NCI-H187 (cell line): ENCODE results near the gene LIPC.

ENCODE experiments used
- DNase-seq, 2 experiments: peaks; one replicate each; lab custom pipeline; 2025; lab: John Stamatoyannopoulos, UW

Gene LIPC

DNA sequence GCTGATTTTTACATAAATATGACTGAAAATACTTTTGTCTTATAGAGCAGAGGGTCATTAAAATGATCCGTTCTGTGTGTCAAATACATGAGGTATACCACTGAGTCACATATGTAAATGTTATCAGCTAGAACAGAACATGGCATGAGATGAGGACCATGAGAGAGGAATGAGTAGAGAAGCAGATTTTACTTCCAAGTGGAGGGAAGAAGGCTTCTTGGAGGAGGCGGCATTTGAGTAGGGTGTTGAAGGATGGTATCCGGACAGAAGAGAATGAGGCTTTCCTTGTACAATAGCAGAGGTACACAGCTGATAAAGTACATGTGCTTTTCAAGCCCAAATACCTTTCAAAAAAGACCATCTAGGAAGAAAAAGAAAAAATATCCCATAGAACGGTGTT, 4.8 kb downstream of the LIPC start:
- DNase-seq, result no peak

- no peak for DNase-seq
These were observed 5.8 kb downstream of the LIPC start for GRCh38 chr15:58437531-58438105.

DNA sequence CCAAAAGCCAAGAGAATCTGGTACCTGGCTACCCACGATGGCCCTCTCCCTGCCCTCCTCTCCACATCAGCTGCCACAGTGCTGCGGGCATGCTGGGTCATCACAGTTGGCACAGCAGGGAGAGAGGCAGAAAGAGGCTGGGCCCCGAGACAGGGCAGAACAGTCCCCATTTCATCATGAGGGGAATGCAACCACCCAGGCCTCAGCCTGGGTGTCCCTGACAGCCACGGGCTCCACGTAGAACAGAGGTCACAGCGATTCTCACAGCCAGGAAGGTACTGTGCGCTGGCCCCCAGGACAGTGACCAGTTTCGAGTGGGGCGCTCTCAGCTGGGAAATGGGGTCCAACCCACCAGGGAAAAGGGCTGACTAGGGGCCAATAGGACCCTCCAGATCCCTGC, 6.3 kb downstream of the LIPC start:
- no peak for DNase-seq

DNA sequence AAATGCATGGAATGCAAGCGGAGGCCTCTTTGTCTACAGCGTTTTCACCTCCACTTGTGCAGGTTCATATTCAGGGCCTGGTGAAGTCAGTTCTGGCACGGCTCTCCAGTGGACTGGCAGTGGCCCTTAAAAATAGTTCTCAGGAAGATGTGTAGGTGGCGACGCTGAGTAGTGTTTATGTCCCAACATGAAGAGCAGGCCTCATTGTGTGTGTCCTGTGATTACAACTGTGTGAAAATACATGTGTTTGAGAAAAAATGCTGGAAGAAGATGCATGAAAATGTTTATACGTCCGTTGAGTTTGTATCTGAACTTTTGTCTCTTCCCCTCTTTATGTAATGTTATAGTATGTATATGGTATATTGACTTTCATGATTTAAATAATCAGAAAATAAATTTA, 7.2 kb downstream of the LIPC start:
- no peak for DNase-seq

- DNase-seq, result no peak
These were observed 8.5 kb downstream of the LIPC start for GRCh38 chr15:58440158-58440910.

- DNase-seq, result no peak
These were observed 9.1 kb downstream of the LIPC start for GRCh38 chr15:58440922-58441321.

DNA sequence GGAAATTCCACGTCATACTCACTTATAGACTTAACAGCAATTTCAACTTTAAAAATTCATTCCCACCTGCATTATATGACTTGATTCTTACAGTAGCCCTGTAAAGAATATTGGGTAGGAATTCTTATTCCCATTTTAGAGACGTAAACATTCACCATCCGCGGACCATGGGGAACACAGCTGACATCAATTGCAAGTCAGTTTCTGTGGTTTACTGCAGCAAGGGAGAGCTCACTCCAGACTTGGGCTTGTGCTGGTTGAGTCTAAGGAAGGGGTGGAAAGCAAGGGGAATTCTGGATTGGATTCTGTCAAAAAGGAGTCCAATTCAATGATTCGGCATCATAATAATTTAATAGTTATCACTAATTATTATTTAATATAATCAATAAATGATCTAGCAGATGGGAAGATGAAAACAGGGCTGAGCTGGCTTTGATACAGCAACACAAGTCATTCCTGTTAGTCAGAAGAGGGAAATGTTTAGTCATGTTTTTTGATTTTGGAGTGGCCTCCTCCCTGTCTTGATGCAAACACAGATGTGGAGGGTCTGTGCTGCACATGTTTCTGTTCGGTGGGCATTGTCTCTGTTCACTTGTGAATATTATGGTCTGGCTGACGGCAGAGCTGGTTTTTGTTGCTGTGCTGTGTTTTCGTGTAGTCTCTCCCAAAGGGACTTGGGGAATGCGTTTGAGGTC, 9.7 kb downstream of the LIPC start:
- DNase-seq, result no peak

- no peak for DNase-seq
These were observed 10.3 kb downstream of the LIPC start for GRCh38 chr15:58442122-58442521.

DNA sequence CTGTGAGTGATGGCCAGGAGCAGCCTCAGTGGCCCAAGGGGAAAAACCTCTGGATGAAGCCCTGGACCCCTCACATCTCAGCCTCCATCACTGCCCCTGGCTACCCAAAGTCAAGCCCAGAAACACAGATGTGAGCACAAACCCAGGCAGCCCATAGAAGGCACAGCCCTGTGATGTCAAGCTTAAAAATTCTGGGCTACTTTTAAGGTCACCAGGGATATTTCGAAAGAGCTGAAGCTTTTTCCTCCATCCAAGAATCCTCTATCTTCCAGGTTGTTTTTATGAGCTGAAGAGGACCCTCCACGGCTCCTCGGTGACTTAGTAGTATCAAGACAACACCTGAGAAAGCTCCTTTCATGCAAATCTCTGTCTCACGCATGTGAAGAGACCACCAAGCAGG, 11.5 kb downstream of the LIPC start:
- DNase-seq, result no peak

GRCh38 chr15:58444056-58444455, 12.3 kb downstream of the LIPC start:
- DNase-seq, result no peak

DNA sequence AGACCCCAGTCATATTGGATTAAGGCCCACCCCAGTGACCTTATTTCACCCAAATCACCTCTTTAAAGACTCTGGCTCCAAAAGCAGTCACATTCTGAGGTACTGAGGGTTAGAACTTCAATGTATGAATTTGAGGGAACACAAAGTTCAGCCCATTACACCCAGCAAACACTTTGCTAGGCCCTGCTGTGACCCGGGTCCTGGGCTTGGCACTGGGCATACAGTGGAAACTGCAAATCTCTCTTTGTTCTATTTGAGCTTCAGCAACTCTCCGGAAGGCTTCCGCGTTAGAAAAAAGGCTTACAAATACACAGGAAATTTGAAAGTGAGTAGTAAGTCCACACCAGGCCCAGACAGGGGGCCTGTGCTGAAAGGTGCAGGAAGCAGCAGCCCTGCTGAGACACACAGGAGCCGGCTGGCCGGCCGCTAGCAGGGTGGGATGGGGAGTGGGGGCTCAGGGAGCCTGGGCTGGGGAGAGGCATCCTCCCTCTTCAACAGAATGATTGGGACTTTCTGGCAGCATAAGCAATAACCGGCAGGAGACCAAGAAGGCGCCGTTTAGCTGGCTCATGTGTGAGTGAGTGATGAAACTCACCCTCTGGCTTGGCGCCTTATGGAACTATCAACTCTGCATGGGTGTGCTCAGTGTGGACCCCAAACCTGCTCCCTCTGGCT, 13.0 kb downstream of the LIPC start:
- no peak for DNase-seq

DNA sequence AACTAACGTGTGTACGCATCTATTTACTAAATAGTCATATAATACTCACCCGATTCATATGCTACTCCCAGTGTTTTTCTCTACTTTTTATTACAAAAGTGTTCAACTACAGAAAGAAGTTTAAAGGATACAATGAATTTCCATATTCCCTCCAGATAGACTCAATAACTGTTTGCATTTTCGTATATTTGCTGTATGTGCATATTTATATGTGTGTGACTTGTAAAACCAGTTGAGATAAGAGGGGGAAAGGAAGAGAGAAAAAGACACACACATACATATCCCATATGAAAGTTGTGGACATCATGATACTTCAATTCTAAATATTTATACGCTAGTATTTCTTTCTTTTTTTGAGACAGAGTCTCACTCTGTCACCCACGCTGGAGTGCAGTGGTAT, 14.1 kb downstream of the LIPC start:
- DNase-seq, result no peak

DNA sequence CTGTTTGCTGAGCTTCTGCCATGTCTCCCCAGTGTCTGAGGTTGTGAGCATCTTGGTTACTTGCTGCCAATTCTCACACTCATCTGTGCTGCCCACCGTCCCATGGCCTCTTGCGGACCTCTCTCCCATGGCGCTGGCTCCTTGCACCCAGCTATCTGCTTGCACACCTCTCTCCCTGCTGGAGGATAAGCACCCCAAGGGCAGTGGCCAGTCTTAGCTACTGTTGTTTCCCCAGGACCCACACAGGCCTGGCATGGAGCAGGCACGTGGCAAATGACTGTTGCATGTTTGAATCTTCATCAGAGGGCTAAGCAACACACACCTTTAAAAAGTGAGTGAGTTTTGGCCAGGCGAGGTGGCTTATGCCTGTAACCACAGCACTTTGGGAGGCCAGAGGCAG, 14.7 kb downstream of the LIPC start:
- no peak for DNase-seq

- DNase-seq, result no peak
These were observed 15.7 kb downstream of the LIPC start for GRCh38 chr15:58447271-58448010.

DNA sequence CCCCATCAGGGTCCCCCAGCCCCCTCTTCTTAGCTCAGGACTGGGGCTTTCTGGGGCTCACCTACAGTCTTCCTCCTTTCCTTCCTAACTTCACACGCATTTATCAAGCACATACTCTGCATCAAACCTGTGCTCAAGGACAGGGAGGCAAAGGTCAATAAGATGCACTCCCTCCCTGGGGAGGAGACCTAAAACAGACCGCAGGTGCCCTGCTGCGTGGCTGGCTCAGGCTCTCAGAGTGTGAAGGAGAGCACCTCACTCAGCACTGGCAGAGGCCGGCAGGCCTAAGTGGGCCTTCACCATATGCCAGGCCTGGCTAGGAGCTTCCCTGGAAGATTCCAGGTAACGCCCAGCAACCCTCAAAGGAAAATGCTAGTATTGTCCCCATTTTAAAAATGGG, 16.5 kb downstream of the LIPC start:
- no peak for DNase-seq

- no peak for DNase-seq
These were observed 17.1 kb downstream of the LIPC start for GRCh38 chr15:58448906-58449305.

DNA sequence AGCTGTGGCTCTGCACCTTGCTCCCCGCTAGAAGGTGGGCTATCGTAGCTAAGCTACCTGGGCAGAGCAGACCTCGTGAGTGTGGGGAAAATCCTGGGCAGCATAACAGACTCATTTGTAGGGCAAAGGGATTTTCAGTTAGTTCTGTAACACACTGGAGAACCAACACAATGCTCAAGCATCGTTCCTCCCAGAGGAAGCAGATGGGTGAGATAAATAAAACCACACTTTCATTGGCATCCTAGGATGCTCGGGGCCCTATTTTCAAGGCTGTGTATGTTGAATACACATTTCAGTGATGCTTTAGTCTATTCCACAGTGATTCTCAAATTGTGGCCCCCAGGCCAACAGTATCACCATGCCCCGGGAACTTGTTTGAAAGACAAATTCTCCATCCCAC, 20.0 kb downstream of the LIPC start:
- DNase-seq, result no peak

- no peak for DNase-seq
These were observed 21.0 kb downstream of the LIPC start for GRCh38 chr15:58452775-58453174.

- DNase-seq, result no peak
These were observed 22.4 kb downstream of the LIPC start for GRCh38 chr15:58453931-58454793.

DNA sequence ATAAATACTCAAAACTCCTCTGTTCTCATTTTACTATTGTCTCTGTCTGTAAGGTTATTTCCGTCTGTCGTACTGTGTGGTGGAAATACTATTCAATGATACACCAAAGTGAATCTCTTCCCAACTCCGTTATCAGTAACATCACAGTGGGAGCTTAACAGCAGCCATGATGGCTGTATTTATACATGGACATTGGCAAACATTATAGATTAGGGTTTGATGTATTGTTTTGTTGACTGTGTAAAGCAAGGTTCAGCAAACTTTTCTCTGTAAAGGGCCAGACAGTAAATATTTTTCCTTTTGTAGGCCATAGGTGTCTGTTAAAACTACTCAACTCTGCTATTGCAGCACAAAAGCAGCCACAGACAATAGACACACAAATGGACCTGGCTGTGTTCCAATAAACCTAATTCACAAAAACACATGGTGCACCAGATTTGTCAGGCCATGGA, 23.2 kb downstream of the LIPC start:
- DNase-seq, result no peak

DNA sequence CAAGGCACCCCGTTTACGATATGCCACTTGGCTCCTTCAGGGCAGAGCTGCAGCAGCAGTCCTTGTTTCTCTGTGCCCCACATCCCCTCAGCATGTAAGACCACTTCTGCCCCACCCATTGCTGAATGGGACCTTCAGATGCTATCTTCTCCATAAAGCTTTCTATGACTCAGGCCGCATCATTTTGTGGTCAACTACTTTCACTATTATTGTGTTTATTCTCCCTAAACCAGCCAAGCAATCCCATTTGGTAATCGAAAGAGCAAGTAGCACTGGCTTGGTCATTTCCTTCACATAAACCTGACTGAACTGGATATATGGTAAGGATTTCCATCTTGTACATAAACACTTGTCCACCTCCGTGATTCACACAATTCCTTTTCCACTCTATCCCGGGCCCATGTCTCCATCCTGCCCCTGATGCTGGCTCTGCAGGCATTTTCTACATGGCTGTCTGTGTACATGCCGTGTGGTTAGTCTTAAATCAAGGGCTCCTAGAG, 25.7 kb downstream of the LIPC start:
- DNase-seq, result no peak
